ENCODE data around the gene CLSTN2. TPM values are rescaled to one million over a fixed set of nuclear protein-coding genes. Genes with fewer than 3 reads are reported as not detected.

Gene CLSTN2
- total and polyA plus RNA-seq, 8 donors = 0.31 to 1.1 (median 0.61) TPM

- no peaks in the 10 kb centered on the region for H3K27me3 ChIP-seq
- H3K27ac ChIP-seq = no peak overlapping the region
- ATAC-seq (no peak), DNase-seq (no peak)
- H3K4me3 ChIP-seq = no peak overlapping the region
- intact Hi-C loops (cut with DNase I) = no loop called here
- no peaks in the 10 kb centered on the region for H3K4me1 ChIP-seq
- H3K36me3 ChIP-seq = no peaks in the 10 kb centered on the region
- TF ChIP-seq CTCF (IDR thresholded peaks at IDR 0.05) = no peak
- no peaks in the 10 kb centered on the region for H3K9me3 ChIP-seq
Observed at GRCh38 chr3:140453750-140454149, 518.8 kb downstream of the CLSTN2 start.

- no peak for TF ChIP-seq CTCF (IDR thresholded peaks at IDR 0.05)
- DNase-seq = no peak
- H3K27me3 ChIP-seq = no peaks in the 10 kb centered on the region
- no peaks in the 10 kb centered on the region for H3K36me3 ChIP-seq
- no peak overlapping the region for H3K27ac ChIP-seq
- ATAC-seq = no peak
- no peak overlapping the region for H3K4me3 ChIP-seq
- intact Hi-C loops (cut with DNase I) = no loop called here
- H3K9me3 ChIP-seq = no peaks in the 10 kb centered on the region
- no peaks in the 10 kb centered on the region for H3K4me1 ChIP-seq
Observed at GRCh38 chr3:140455521-140456214, 520.7 kb downstream of the CLSTN2 start.

GRCh38 chr3:140456974-140457373, 522.0 kb downstream of the CLSTN2 start:
- Histone ChIP-seq H3K4me3 (no peak overlapping the region), H3K27me3 (no peaks in the 10 kb centered on the region), H3K36me3 (no peaks in the 10 kb centered on the region), H3K4me1 (no peaks in the 10 kb centered on the region), H3K27ac (no peak overlapping the region), H3K9me3 (no peaks in the 10 kb centered on the region)
- no peak for TF ChIP-seq CTCF (IDR thresholded peaks at IDR 0.05)
- intact Hi-C loops (cut with DNase I) = no loop called here
- no peak for DNase-seq
- ATAC-seq = no peak

- no peaks in the 10 kb centered on the region for H3K4me1 ChIP-seq
- H3K4me3 ChIP-seq = no peak overlapping the region
- DNase-seq (no peak), ATAC-seq (no peak)
- TF ChIP-seq CTCF (IDR thresholded peaks at IDR 0.05) = no peak
- no peaks in the 10 kb centered on the region for H3K27me3 ChIP-seq
- intact Hi-C loops (cut with DNase I) = no loop called here
- H3K27ac ChIP-seq = no peak overlapping the region
- H3K36me3 ChIP-seq = no peaks in the 10 kb centered on the region
- no peaks in the 10 kb centered on the region for H3K9me3 ChIP-seq
Observed at GRCh38 chr3:140459462-140459861, 524.5 kb downstream of the CLSTN2 start.

GRCh38 chr3:140461250-140461649, 526.3 kb downstream of the CLSTN2 start:
- Histone ChIP-seq H3K9me3 (no peaks in the 10 kb centered on the region), H3K36me3 (no peaks in the 10 kb centered on the region)
- intact Hi-C loops (cut with DNase I) = no loop called here

More at GRCh38 chr3:140461250-140461649, 526.3 kb downstream of the CLSTN2 start:
- H3K27ac ChIP-seq = no peak overlapping the region
- ATAC-seq = no peak
- H3K4me1 ChIP-seq = no peaks in the 10 kb centered on the region
- H3K4me3 ChIP-seq = no peak overlapping the region
- TF ChIP-seq CTCF (IDR thresholded peaks at IDR 0.05) = no peak
- no peak for DNase-seq
- no peaks in the 10 kb centered on the region for H3K27me3 ChIP-seq
